Thymus (tissue), 11 donors: ENCODE data around the gene GOLGA6D. TPM values are rescaled to one million over a fixed set of nuclear protein-coding genes. Genes with fewer than 3 reads are reported as not detected.
A peak's percentile ranks its signal among the peaks of the same experiment; 100 is the strongest.
"Not testable (repeated sequence)": the region's sequence is repeated elsewhere in the genome, so short reads cannot be mapped to it uniquely, and the experiment has no call there.

Experiments used
- DNase-seq, 9 donors: peaks; one replicate each; pipeline ENCODE4 v3.0.0-alpha.2; 2013; ENCODE audit warnings: low spot score in 9 of 9, low read depth in 6 of 9, missing footprints in 1 of 9
- H3K27ac ChIP-seq, 2 donors: one replicate each; pipeline ENCODE4 v1.5.1; 2013; ENCODE audit warnings: control low read depth in 1 of 2, low read depth in 1 of 2, low read length in 1 of 2, mild to moderate bottlenecking in 1 of 2, moderate library complexity in 1 of 2
- H3K27me3 ChIP-seq, 2 donors: one replicate each; pipeline ENCODE4 v1.5.1; 2013; ENCODE audit warnings: low read length in 1 of 2; ENCODE audit not compliant: control insufficient read depth in 2 of 2, insufficient read depth in 1 of 2
- H3K36me3 ChIP-seq, 2 donors: one replicate each; pipeline ENCODE4 v1.5.1; 2013; ENCODE audit warnings: low read length in 1 of 2, mild to moderate bottlenecking in 1 of 2, moderate library complexity in 1 of 2; ENCODE audit not compliant: control insufficient read depth in 2 of 2, insufficient read depth in 2 of 2
- H3K4me1 ChIP-seq, 2 donors: one replicate each; pipeline ENCODE4 v1.5.1; 2013; ENCODE audit warnings: low read length in 2 of 2; ENCODE audit not compliant: control insufficient read depth in 2 of 2, insufficient read depth in 2 of 2
- H3K4me3 ChIP-seq, 2 donors: one replicate each; pipeline ENCODE4 v1.5.1; 2013; ENCODE audit warnings: low read length in 2 of 2, control low read depth in 1 of 2, mild to moderate bottlenecking in 1 of 2
- H3K9me3 ChIP-seq, 2 donors: one replicate each; pipeline ENCODE4 v1.5.1; 2013; ENCODE audit warnings: low read length in 1 of 2, mild to moderate bottlenecking in 1 of 2; ENCODE audit not compliant: control insufficient read depth in 2 of 2, insufficient read depth in 1 of 2
- WGBS: extraction: QIAGEN DNeasy Blood & Tissue Kit; methylation state at CpG from one replicate; pipeline ENCODE4 v1.1.7; 2013; 5-methylcytosine and 5-hydroxymethylcytosine counted together
- polyA plus RNA-seq: library from polyadenylated mRNA; stranded (reverse); fragments of 200-250 nt; gene quantifications from one replicate; pipeline ENCODE4 v1.2.3, GENCODE V29; 2013
- total RNA-seq: library from RNA; stranded (reverse); fragments of 120-200 nt; gene quantifications from one replicate; pipeline ENCODE4 v1.2.4, GENCODE V29; 2013
- donor health status: healthy.

The GOLGA6D gene
- total and polyA plus RNA-seq, 2 donors = 0.05 TPM

DNA sequence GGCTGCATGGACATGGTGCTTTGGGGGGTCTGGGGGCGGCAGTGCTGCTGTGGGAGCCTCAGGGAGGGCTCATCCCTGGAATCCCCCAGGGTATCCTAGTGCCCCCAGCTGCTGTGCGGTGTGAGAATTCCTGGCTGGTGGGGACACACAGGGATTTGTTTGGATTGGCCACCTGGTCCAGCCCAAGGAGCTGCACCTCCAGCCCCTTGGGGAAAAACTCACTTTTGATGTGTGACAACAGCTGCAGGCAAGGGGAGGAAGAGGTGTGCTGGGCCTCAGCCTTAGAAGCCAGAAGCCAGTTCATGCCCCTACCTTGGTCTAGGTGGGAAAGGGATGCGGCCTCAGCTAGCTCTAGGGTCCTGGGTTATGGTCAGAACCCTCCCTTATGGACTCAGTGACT is 44.9 kb downstream of the GOLGA6D start:
- H3K27me3 ChIP-seq = no peaks in the 10 kb centered on the region
- no peaks in the 10 kb centered on the region for H3K9me3 ChIP-seq
- H3K4me1 ChIP-seq = no peaks in the 10 kb centered on the region
- no peaks in the 10 kb centered on the region for H3K36me3 ChIP-seq
- over 99% methylated on average over 3 of the region's 3 CpGs for WGBS
- H3K27ac ChIP-seq = no peak overlapping the region
- no peak for DNase-seq
- no peak overlapping the region for H3K4me3 ChIP-seq

DNA sequence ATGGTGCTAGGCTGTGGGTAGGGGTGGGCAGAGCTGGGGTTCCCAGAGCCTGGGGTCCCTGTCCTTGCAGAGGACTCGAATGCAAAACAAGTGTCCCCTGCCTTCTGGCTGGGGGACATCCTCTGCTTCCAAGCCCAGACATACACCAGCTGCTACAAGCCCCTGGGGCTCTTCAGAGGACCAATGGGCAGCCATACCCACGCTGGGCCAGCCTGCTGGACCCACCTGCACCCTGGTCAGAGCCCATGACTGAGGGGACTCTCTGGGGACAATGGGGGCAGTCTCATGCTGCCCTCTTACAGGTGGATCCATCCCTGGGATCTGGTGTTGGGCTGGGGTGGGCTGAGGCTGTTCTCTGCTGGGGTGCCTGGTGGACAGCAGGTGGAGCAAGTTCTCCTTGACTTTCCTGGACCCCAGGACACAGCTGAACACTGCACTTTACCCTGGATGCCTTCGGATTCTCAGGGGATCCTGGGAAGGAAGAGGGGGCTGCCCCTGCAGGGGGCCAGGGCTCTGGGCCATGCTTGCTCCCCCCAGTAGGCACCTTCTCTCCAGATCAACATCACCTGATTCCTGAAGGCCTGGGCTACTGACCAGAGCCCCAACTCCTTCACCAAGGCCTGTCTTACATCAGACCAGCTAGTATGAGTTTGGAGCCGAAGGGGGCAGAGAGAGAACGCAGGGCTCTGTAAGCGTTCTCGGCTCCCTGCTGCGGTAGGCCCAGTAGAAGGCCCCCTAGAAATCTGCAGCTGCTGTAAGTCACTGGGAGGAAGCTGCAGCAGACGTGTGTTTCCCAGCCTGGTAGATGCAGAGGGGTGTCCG is 46.1 kb downstream of the GOLGA6D start:
- no peaks in the 10 kb centered on the region for H3K9me3 ChIP-seq
- DNase-seq = no peak
- no peaks in the 10 kb centered on the region for H3K4me1 ChIP-seq
- H3K36me3 ChIP-seq = no peaks in the 10 kb centered on the region
- 77% methylated on average over 10 of the region's 10 CpGs for WGBS
- H3K27ac ChIP-seq = no peak overlapping the region
- H3K27me3 ChIP-seq = no peaks in the 10 kb centered on the region
- no peak overlapping the region for H3K4me3 ChIP-seq

DNA sequence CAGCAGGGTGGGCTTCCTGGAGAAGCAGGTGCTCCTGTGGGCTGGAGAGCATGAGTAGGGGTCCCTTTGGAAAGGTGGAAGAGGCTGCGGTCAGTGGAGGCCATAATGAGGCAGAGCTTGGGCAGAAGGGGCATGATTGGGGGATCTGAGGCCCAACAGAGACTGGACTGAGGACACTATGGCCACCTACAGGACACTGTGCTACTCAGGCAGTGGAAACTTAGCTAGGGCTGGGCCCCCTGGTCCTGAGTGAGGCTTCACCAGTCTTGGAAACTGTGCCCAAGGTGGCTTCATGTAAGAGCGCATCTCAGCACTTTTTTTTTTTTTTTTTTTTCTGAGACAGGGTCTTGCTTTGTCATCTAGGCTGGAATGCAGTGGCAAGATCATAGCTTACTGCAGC is 46.9 kb downstream of the GOLGA6D start:
- no peak for DNase-seq
- Histone ChIP-seq H3K36me3 (no peaks in the 10 kb centered on the region), H3K27ac (no peak overlapping the region), H3K9me3 (no peaks in the 10 kb centered on the region), H3K4me1 (no peaks in the 10 kb centered on the region), H3K4me3 (no peak overlapping the region), H3K27me3 (no peaks in the 10 kb centered on the region)
- 98% methylated on average over 2 of the region's 2 CpGs for WGBS

DNA sequence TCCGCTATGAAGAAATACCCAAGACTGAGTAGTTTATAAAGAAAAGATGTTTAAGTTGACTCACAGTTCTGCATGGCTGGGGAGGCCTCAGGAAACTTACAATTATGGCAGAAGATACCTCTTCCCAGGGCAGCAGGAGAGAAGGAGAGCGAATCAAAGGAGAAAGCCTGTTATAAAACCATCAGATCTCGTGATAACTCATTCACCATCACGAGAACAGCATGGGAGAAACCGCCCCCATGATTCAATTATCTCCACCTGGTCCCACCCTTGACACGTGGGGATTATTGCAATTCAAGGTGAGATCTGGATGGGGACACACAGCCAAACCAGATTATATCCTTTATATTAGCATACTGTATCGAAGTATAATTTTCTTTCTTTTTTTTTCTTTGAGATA is 49.5 kb downstream of the GOLGA6D start:
- H3K27me3 ChIP-seq, H3K27ac ChIP-seq, H3K9me3 ChIP-seq, H3K4me3 ChIP-seq, DNase-seq, H3K36me3 ChIP-seq: not testable (repeated sequence)
- peaks cover 8 to 10% of the 10 kb centered on the region in 2 donors for H3K4me1 ChIP-seq
- WGBS = 93% methylated on average over 7 of the region's 7 CpGs

DNA sequence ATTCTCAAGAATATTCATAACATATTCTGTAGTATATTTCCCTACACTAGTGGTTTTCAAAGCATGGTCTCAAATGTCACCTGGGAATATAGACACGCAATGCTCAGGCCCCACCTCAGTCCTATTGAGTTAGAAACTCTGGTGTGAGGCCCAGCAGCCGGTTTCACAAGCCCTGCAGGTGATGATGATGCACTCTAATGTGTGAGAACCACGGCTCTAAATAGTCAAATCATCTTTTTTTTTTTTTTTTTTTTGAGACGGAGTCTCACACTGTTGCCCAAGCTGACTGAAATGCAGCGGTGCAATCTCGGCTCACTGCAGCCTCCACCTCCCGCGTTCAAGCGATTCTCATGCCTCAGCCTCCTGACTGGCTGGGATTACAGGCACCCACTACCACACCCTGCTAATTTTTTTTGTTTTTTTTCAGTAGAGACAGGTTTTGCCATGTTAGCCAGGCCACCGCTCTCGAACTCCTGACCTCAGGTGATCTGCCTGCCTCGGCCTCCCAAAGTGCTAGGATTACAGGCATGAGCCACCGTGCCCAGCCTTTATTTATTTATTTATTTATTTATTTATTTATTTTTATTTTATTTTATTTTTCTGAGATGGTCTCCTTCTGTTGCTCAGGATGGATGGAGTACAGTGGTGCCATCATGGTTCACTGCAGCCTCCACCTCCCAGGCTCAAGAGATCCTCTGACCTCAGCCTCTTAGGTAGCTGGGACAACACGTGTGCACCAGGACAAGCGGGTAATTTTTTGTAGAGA is 51.2 kb downstream of the GOLGA6D start:
- H3K27ac ChIP-seq, H3K36me3 ChIP-seq, H3K27me3 ChIP-seq, DNase-seq, H3K9me3 ChIP-seq, H3K4me3 ChIP-seq: not testable (repeated sequence)
- WGBS = 97% methylated on average over 15 of the region's 15 CpGs
- peaks cover 8 to 10% of the 10 kb centered on the region in 2 donors for H3K4me1 ChIP-seq

DNA sequence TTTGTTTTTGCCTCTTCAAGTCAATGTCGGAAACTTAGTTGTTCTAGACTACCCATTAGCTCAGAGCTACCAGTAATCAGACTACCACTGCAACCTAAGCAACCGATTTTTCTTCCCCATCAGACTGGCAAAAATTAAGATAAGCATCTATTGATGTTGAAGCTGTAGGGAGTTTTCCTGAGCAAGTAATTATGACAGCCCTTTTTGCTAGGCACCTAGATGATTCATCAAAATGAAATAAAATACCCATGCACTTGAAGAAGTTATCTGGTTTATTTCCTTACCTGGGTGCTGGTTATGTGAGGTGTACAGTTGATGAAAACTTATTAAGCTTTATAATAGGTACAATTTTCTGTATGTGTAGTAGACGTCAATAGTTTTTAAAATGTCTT is 52.7 kb downstream of the GOLGA6D start:
- Histone ChIP-seq H3K27ac (no peak overlapping the region), H3K4me3 (peak overlapping the region; percentile 62 to 68), H3K4me1 (peaks cover 8 to 10% of the 10 kb centered on the region in 2 donors), H3K36me3 (peaks cover 12 to 19% of the 10 kb centered on the region in 2 donors), H3K9me3 (no peaks in the 10 kb centered on the region), H3K27me3 (no peaks in the 10 kb centered on the region)
- WGBS = 35% methylated on average over 3 of the region's 3 CpGs
- DNase-seq = peak in 1 of 9 donors; percentile 7

DNA sequence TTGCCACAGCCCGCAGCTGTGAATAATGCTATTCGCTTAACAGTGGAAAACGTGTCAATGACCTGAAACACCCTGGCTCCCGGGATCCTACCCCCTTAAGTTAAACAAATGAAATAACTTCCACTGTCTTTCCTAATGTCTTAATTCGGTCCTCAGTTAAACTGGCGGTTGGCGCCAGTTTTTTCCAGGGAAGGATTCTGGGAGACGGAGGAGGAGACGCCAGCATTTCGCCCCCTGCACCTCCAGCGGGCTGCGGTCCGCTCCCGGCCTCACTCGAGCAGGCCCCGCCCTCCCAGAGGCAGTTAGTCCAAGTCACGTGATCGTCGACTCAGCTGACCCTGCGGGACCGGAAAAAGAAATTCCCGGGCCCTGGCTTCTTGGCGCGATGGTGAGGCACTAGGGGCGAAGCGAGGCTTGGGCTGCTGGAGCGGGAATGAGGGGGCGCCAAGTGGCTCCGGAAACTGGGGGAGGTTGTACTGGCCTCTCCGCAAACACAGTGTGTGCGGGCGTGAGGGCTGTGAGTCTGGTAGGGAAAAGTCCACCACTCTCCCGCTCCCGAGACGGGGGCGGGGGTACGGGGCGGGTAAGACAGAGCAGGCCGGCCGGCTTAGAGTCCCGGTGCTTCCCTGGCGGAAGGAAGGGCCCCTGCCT is 53.2 kb downstream of the GOLGA6D start, which contains the start of gene COMMD4:
TSS of gene COMMD4 (plus strand) at position 359 of the 651 bp plus-strand sequence. CDS start at position 386, 27 bp downstream.
- H3K27ac ChIP-seq = peak within 1 kb of the TSS; percentile 22 to 73
- 1% methylated on average over 42 of the region's 42 CpGs for WGBS
- H3K4me1 ChIP-seq = peaks cover 8 to 10% of the 10 kb centered on the region in 2 donors
- peak within 1 kb of the TSS; percentile 62 to 68 for H3K4me3 ChIP-seq
- H3K9me3 ChIP-seq = no peaks in the 10 kb centered on the region
- peaks cover 13 to 24% of the 10 kb centered on the region in 2 donors for H3K36me3 ChIP-seq
- peak; percentile 64 to 90 (median 77) for DNase-seq
- H3K27me3 ChIP-seq = no peaks in the 10 kb centered on the region

DNA sequence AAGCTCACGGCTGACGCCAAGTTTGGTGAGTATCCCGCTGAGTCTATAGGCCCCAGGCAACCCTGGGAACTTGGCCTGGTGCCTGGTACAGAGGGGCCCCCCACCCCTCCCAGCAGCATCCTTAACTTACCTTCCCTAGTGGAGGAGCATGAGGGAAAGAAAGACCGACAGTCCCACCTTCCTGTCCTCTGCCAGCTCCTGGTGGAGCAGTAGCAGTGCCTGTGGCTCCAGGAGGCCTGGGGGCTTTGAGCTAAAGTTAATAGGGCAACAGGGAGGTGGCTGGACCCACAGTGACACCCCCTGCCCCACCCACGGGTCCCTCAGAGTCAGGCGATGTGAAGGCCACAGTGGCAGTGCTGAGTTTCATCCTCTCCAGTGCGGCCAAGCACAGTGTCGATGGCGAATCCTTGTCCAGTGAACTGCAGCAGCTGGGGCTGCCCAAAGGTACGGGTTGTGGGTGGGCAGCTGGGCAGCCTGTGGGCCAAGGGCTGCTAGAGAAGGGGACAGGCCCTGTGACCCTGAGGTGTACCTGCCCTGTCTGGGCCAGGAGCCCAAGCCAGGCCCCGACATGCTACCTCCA is 56.1 kb downstream of the GOLGA6D start:
- Histone ChIP-seq H3K27me3 (no peaks in the 10 kb centered on the region), H3K4me1 (peaks cover 8 to 10% of the 10 kb centered on the region in 2 donors), H3K9me3 (no peaks in the 10 kb centered on the region), H3K27ac (no peak overlapping the region), H3K4me3 (no peak overlapping the region), H3K36me3 (peaks cover 23 to 31% of the 10 kb centered on the region in 2 donors)
- DNase-seq = no peak
- WGBS = 98% methylated on average over 11 of the region's 11 CpGs
